ENCODE measurements around the gene LMF1.

GRCh38 chr16:920717-921116 lies 50.1 kb downstream of the LMF1 start:
- no peak for TF ChIP-seq CTCF (IDR thresholded peaks at IDR 0.05; ENCODE audit: low read depth, low read length)
- no peak for TF ChIP-seq EZH2phosphoT487 (IDR thresholded peaks at IDR 0.05; ENCODE audit: low read depth)
